SK-N-SH (cell line): ENCODE results near the gene SGSH. TPM values are rescaled to one million over a fixed set of nuclear protein-coding genes. Genes with fewer than 3 reads are reported as not detected.

Source experiments
- CTCF ChIA-PET: fragments of 300-600, 350-600 bp; formaldehyde crosslinking; extraction: SDS; loops from one replicate; lab custom pipeline; 2021; lab: Yijun Ruan, JAX
- POLR2A ChIA-PET: fragments of 350-600 bp; sonication (Branson Sonifier 250); formaldehyde crosslinking; extraction: SDS; loops from one replicate; lab custom pipeline; 2020; ENCODE audit warnings: antibody characterized with exemption, inconsistent platforms; lab: Yijun Ruan, JAX
- DNase-seq: peaks from one replicate; pipeline ENCODE4 v3.0.0; 2012
- H2AFZ ChIP-seq: fragments of 200-600 bp; sonication (generic); 2 replicates; pipeline ENCODE4 v1.8.1; 2016; ENCODE audit warnings: antibody characterized with exemption, mild to moderate bottlenecking, low read depth
- H3F3A ChIP-seq: fragments of 200-600 bp; sonication (generic); replicated peaks from 2 replicates; pipeline ENCODE3; 2016; ENCODE audit warnings: antibody characterized with exemption, mild to moderate bottlenecking; ENCODE audit not compliant: insufficient read depth
- H3K27ac ChIP-seq, 2 experiments: fragments of 200-500 bp in 1 of 2; fragments of 200-600 bp in 1 of 2; sonication (Bioruptor generic) in 1 of 2; sonication (generic), shearing (Covaris generic) in 1 of 2; 2 replicates each; pipeline versions ENCODE4 v1.5.1 to v1.6.1; 2014 to 2016; ENCODE audit warnings: low read depth in 2 of 2, inconsistent platforms in 1 of 2, low read length in 1 of 2, mild to moderate bottlenecking in 1 of 2, mixed read lengths in 1 of 2
- H3K27me3 ChIP-seq: fragments of 200-600 bp; sonication (generic), shearing (Covaris generic); 2 replicates; pipeline ENCODE4 v1.6.1; 2016; ENCODE audit warnings: mixed run types; ENCODE audit not compliant: insufficient read depth
- H3K36me3 ChIP-seq, 2 experiments: fragments of 200-500 bp in 1 of 2; fragments of 200-600 bp in 1 of 2; sonication (Bioruptor generic) in 1 of 2; sonication (generic) in 1 of 2; replicated peaks in 1 of 2; 2 replicates each; pipeline versions ENCODE3 to v1.5.1; 2014 to 2016; ENCODE audit warnings: low read length in 1 of 2, mild to moderate bottlenecking in 1 of 2; ENCODE audit not compliant: insufficient read depth in 2 of 2, control insufficient read depth in 1 of 2
- H3K4me1 ChIP-seq, 2 experiments: fragments of 200-500 bp in 1 of 2; fragments of 200-600 bp in 1 of 2; sonication (Bioruptor generic) in 1 of 2; sonication (generic), shearing (Covaris generic) in 1 of 2; 2 replicates each; pipeline versions ENCODE4 v1.5.1 to v1.6.1; 2014 to 2016; ENCODE audit warnings: low read depth in 1 of 2, low read length in 1 of 2, mixed run types in 1 of 2; ENCODE audit not compliant: insufficient read depth in 2 of 2, control insufficient read depth in 1 of 2
- H3K4me2 ChIP-seq: fragments of 200-600 bp; sonication (generic), shearing (Covaris generic); 2 replicates; pipeline ENCODE4 v1.6.1; 2017; ENCODE audit warnings: mixed run types
- H3K4me3 ChIP-seq, 2 experiments: fragments of 200-500 bp in 1 of 2; fragments of 200-600 bp in 1 of 2; sonication (Bioruptor generic) in 1 of 2; sonication (generic), shearing (Covaris generic) in 1 of 2; 2 replicates each; pipeline versions ENCODE4 v1.5.1 to v1.8.1; 2014 to 2016; ENCODE audit warnings: low read depth in 2 of 2, inconsistent platforms in 1 of 2, low read length in 1 of 2, mild to moderate bottlenecking in 1 of 2, mixed read lengths in 1 of 2, moderate library complexity in 1 of 2
- H3K79me2 ChIP-seq: fragments of 200-600 bp; sonication (generic); 2 replicates; pipeline ENCODE4 v1.8.1; 2017; ENCODE audit warnings: mild to moderate bottlenecking; ENCODE audit not compliant: insufficient read depth
- H3K9ac ChIP-seq: fragments of 200-600 bp; sonication (generic); 2 replicates; pipeline ENCODE4 v1.6.1; 2017; ENCODE audit warnings: mixed run types
- H3K9me2 ChIP-seq: fragments of 200-600 bp; sonication (generic); 2 replicates; pipeline ENCODE4 v1.6.1; 2017; ENCODE audit warnings: mixed run types
- H3K9me3 ChIP-seq: fragments of 200-600 bp; sonication (generic); 2 replicates; pipeline ENCODE4 v1.6.1; 2017; ENCODE audit warnings: mixed run types, mild to moderate bottlenecking, moderate library complexity
- H4K20me1 ChIP-seq: fragments of 200-600 bp; sonication (generic); 2 replicates; pipeline ENCODE4 v1.6.1; 2017; ENCODE audit warnings: mild to moderate bottlenecking, mixed run types; ENCODE audit not compliant: insufficient read depth
- EP300 ChIP-seq, 2 experiments: IDR thresholded peaks; 2 replicates each; pipeline versions ENCODE4 v1.4.0 to v1.6.1; 2012; ENCODE audit warnings: borderline replicate concordance in 1 of 2, low read depth in 1 of 2, low read length in 1 of 2
- EZH2phosphoT487 ChIP-seq: fragments of 200-600 bp; sonication (generic); IDR thresholded peaks from 2 replicates; pipeline ENCODE4 v1.6.1; 2017; ENCODE audit warnings: low read depth, mixed run types, mild to moderate bottlenecking, antibody characterized with exemption, moderate library complexity, borderline replicate concordance
- GATA2 ChIP-seq: sonication (generic); formaldehyde crosslinking; IDR thresholded peaks from 2 replicates; pipeline ENCODE4 v1.5.0; 2020; ENCODE audit warnings: mild to moderate bottlenecking, missing genetic modification reagents
- JUND ChIP-seq: IDR thresholded peaks from 2 replicates; pipeline ENCODE4 v1.4.0; 2012
- MEF2A ChIP-seq: IDR thresholded peaks from 2 replicates; pipeline ENCODE4 v1.4.0; 2012; ENCODE audit warnings: low read depth, borderline replicate concordance
- MXI1 ChIP-seq: IDR thresholded peaks from 2 replicates; pipeline ENCODE4 v1.6.1; 2012; ENCODE audit warnings: mild to moderate bottlenecking, low read depth, low read length, improper control_type of control experiment
- NRF1 ChIP-seq: IDR thresholded peaks from 2 replicates; pipeline ENCODE4 v1.6.1; 2012; ENCODE audit warnings: low read depth, mild to moderate bottlenecking, low read length
- SIN3A ChIP-seq: IDR thresholded peaks from 2 replicates; pipeline ENCODE4 v1.6.1; 2012; ENCODE audit warnings: low read depth, mild to moderate bottlenecking, low read length, moderate library complexity, borderline replicate concordance
- SMC3 ChIP-seq: IDR thresholded peaks from 2 replicates; pipeline ENCODE4 v1.6.1; 2012; ENCODE audit warnings: low read depth, low read length, improper control_type of control experiment
- TAF1 ChIP-seq: IDR thresholded peaks from 2 replicates; pipeline ENCODE4 v1.6.1; 2012; ENCODE audit warnings: low read depth, mild to moderate bottlenecking, low read length, moderate library complexity, borderline replicate concordance
- TEAD4 ChIP-seq: IDR thresholded peaks from 2 replicates; pipeline ENCODE4 v1.4.0; 2012; ENCODE audit warnings: mild to moderate bottlenecking, borderline replicate concordance; ENCODE audit not compliant: insufficient read depth
- YY1 ChIP-seq: IDR thresholded peaks from 2 replicates; pipeline ENCODE4 v1.4.0; 2012; ENCODE audit warnings: low read depth, mild to moderate bottlenecking
- WGBS: methylation state at CpG from one replicate; pipeline ENCODE4 v1.1.6; 2017; ENCODE audit warnings: low lambda C conversion rate; 5-methylcytosine and 5-hydroxymethylcytosine counted together
- polyA plus RNA-seq, 3 experiments: library from polyadenylated mRNA; depleted of rRNA; stranded (reverse); fragments of >200 nt; gene quantifications; 2 replicates each; pipeline ENCODE4 v1.2.3, GENCODE V29; 2012
- TF ChIP-seq, protein P1 (sequence below): IDR thresholded peaks from 2 replicates; pipeline ENCODE4; 2012
- TF ChIP-seq, protein P2 (sequence below): IDR thresholded peaks from 2 replicates; pipeline ENCODE4 v1.4.0; 2012; ENCODE audit warnings: low read depth
- TF ChIP-seq, protein P3 (sequence below): IDR thresholded peaks from 2 replicates; pipeline ENCODE4 v1.4.0; 2012; ENCODE audit warnings: low read depth, borderline replicate concordance
- TF ChIP-seq, protein P4 (sequence below): fragments of 150-350 bp; IDR thresholded peaks from 2 replicates; pipeline ENCODE4 v1.6.1; 2016; ENCODE audit warnings: mild to moderate bottlenecking, low read depth, low read length

Gene SGSH
- polyA plus RNA-seq, 1 of the 3 experiments (the other 2 are of a cell fraction) = 161 TPM

DNA sequence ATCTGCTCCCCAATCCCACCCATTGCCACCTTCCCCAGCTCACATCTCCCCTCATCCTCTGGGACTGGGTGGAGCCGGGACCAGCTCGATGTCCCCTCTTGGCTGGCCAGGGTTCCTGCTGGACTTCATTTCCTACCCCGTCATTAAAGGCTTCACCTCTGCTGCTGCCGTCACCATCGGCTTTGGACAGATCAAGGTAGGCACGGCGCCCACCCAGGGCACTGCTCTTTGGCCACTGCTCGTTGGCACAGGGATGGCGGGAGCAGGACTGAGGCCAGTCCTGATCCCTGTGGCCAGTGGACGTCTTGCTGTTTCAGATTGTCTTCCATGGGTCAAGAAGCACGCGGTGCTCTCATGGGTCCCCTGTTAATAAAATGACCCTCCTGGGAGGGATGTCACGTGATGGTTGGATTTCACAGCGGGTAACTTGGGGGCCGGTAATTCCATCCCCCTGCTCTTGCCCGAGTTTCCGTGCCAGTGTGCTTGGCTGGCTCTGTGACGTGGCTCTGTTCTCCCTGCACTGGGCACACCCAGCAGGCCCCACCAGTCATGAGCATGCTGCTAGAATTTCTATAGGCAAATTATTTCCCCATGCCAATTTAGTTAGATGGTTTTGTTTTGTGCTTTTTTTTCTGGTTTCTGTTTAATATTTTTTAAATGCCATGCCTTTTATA, 3.1 kb upstream of the SGSH start:
- no peaks in the 10 kb centered on the region for H3K9me3 ChIP-seq
- no peaks in the 10 kb centered on the region for H3K9me2 ChIP-seq
- H3K27ac ChIP-seq = no peak overlapping the region
- no peak overlapping the region for H3K4me3 ChIP-seq
- no peak overlapping the region for H3K9ac ChIP-seq
- peaks cover 5% of the 10 kb centered on the region in 2 experiments for H3K36me3 ChIP-seq
- no peak for DNase-seq
- H3K79me2 ChIP-seq = peaks cover 32% of the 10 kb centered on the region; the same call in 1 of the 2 replicates
- POLR2A ChIA-PET = no interaction called here
- H2AFZ ChIP-seq = no peak overlapping the region
- 94% methylated on average over 18 of the region's 18 CpGs for WGBS
- CTCF ChIA-PET = interaction anchor here (1.8 kb wide), 1 partner anchor 41 kb away, joined by 3 read pairs; no protein-coding TSS in a partner anchor
- peaks cover 9% of the 10 kb centered on the region for H3F3A ChIP-seq
- H3K4me2 ChIP-seq = no peak overlapping the region
- H3K4me1 ChIP-seq = peaks cover 4 to 20% of the 10 kb centered on the region in 2 experiments; a peak in 1 of 4 replicates
- H4K20me1 ChIP-seq = peaks cover 5% of the 10 kb centered on the region
- H3K27me3 ChIP-seq = no peaks in the 10 kb centered on the region
- TF ChIP-seq TAF1 (no peak), YY1 (no peak), EZH2phosphoT487 (no peak), SIN3A (no peak), TEAD4 (no peak), MEF2A (no peak)
- TF ChIP-seq, protein P1, sequence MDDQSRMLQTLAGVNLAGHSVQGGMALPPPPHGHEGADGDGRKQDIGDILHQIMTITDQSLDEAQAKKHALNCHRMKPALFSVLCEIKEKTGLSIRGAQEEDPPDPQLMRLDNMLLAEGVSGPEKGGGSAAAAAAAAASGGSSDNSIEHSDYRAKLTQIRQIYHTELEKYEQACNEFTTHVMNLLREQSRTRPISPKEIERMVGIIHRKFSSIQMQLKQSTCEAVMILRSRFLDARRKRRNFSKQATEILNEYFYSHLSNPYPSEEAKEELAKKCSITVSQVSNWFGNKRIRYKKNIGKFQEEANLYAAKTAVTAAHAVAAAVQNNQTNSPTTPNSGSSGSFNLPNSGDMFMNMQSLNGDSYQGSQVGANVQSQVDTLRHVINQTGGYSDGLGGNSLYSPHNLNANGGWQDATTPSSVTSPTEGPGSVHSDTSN = no peak

DNA sequence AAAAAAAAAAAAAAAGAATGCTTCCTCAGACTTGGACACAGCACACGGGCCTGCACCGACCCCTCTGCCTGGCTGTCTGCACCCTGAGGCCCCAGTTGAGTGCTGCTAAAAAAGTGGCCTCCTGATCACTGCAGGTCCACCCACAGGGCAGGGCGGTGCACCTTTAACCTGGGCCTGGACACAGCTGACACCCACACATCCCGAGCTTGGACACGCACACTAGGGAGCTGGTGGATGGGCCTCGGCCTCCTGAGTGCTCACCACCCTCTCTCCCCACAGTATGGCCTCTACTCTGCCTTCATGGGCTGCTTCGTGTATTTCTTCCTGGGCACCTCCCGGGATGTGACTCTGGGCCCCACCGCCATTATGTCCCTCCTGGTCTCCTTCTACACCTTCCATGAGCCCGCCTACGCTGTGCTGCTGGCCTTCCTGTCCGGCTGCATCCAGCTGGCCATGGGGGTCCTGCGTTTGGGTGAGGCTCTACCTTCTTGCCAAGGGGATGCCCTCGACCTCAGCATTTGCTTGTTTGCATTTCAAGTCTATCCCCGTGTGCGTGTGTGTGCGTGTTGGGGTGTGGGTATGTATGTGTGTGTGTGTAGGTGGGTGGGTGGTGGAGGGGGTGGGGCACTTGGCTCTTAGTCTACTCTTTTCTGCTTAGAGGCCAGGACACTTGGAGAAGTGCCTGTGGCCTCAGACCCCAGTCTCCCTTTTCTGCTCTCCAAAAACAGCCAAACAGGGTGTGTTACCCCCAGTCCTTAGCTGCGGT, 2.4 kb upstream of the SGSH start:
- TF ChIP-seq SIN3A = no peak
- TF ChIP-seq, protein P2, sequence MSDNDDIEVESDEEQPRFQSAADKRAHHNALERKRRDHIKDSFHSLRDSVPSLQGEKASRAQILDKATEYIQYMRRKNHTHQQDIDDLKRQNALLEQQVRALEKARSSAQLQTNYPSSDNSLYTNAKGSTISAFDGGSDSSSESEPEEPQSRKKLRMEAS = no peak
- TF ChIP-seq JUND = no peak
- TF ChIP-seq EP300 (IDR thresholded peaks at IDR 0.05; ENCODE audit: borderline replicate concordance in 1 of 2, low read depth in 1 of 2, low read length in 1 of 2) = no peak
- no peak for TF ChIP-seq NRF1
- TF ChIP-seq, protein P3, sequence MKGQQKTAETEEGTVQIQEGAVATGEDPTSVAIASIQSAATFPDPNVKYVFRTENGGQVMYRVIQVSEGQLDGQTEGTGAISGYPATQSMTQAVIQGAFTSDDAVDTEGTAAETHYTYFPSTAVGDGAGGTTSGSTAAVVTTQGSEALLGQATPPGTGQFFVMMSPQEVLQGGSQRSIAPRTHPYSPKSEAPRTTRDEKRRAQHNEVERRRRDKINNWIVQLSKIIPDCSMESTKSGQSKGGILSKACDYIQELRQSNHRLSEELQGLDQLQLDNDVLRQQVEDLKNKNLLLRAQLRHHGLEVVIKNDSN = no peak
- TF ChIP-seq SMC3 = no peak
- no peak for TF ChIP-seq MXI1
- no peak for TF ChIP-seq MEF2A
- no peak for TF ChIP-seq GATA2 (CRISPR knock-in tag)
- TF ChIP-seq, protein P4, sequence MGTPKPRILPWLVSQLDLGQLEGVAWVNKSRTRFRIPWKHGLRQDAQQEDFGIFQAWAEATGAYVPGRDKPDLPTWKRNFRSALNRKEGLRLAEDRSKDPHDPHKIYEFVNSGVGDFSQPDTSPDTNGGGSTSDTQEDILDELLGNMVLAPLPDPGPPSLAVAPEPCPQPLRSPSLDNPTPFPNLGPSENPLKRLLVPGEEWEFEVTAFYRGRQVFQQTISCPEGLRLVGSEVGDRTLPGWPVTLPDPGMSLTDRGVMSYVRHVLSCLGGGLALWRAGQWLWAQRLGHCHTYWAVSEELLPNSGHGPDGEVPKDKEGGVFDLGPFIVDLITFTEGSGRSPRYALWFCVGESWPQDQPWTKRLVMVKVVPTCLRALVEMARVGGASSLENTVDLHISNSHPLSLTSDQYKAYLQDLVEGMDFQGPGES = no peak
- CTCF ChIA-PET = interaction anchor here (1.1 to 1.8 kb wide), 2 partner anchors 42 to 140 kb away, joined by 3 read pairs; no protein-coding TSS in a partner anchor

More for the DNA sequence above, 2.4 kb upstream of the SGSH start:
- Histone ChIP-seq H3K27ac (no peak overlapping the region), H3K4me2 (no peak overlapping the region), H3F3A (peaks cover 9% of the 10 kb centered on the region), H3K79me2 (peaks cover 39% of the 10 kb centered on the region; the same call in 1 of the 2 replicates), H3K4me1 (peaks cover 4 to 24% of the 10 kb centered on the region in 2 experiments; a peak in 1 of 4 replicates), H3K9me3 (no peaks in the 10 kb centered on the region), H3K4me3 (no peak overlapping the region), H3K9ac (no peak overlapping the region), H3K36me3 (peaks cover 2 to 5% of the 10 kb centered on the region in 2 experiments), H3K27me3 (no peaks in the 10 kb centered on the region), H2AFZ (no peak overlapping the region), H4K20me1 (peaks cover 12% of the 10 kb centered on the region), H3K9me2 (no peaks in the 10 kb centered on the region)
- 94% methylated on average over 15 of the region's 18 CpGs for WGBS
- POLR2A ChIA-PET = no interaction called here
- DNase-seq = no peak
